ENCODE data around the gene SLC16A7. TPM values are rescaled to one million over a fixed set of nuclear protein-coding genes. Genes with fewer than 3 reads are reported as not detected.

The SLC16A7 gene
- total and polyA plus RNA-seq, 9 of the 15 experiments (the other 6 are each of a cell fraction or from before 2014, with no cell fraction given), result 0.18 TPM; not detected in 8

DNA sequence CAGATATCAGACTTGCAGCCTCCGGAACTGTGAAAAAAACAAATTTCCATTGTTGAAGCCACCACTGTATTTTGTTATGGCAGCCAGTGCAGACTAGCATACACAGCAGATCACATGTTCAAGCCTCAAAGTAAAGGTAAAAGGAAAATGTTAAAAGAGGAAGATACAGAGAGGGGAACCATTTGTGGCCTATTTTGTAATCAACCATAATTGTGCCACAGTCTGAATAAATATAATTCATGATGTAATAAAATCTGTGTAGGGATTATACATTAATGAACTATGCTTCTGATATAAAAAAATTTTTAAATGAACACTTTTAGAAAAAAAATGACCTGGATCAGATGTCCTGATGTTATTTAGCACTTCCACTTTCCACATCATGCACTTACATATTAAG, 79.6 kb downstream of the SLC16A7 start:
- no peak overlapping the region for H3K9ac ChIP-seq (ENCODE audit: insufficient read depth in 1 of 2, low read depth in 2 of 2, low read length in 2 of 2)
- H3K27ac ChIP-seq (ENCODE audit: extremely low read depth, low read depth, low read length), result no peak overlapping the region
- ATAC-seq (no peak), FAIRE-seq (no peak), DNase-seq (ENCODE audit: extremely low read depth in 1 of 4, low spot score in 3 of 4) (no peak)
- no peaks in the 10 kb centered on the region for H3K4me1 ChIP-seq (replicated peaks in 1 of 2; ENCODE audit: control insufficient read depth in 2 of 2, insufficient read depth in 2 of 2, low read length in 2 of 2)
- POLR2A ChIA-PET, result no interaction called here
- TF ChIP-seq LEF1 (IDR thresholded peaks at IDR 0.05) (no peak), PYGO2 (tag; IDR thresholded peaks at IDR 0.05) (no peak)
- TF ChIP-seq, protein P1, sequence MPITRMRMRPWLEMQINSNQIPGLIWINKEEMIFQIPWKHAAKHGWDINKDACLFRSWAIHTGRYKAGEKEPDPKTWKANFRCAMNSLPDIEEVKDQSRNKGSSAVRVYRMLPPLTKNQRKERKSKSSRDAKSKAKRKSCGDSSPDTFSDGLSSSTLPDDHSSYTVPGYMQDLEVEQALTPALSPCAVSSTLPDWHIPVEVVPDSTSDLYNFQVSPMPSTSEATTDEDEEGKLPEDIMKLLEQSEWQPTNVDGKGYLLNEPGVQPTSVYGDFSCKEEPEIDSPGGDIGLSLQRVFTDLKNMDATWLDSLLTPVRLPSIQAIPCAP (CRISPR knock-in tag; IDR thresholded peaks at IDR 0.05; ENCODE audit: borderline replicate concordance), result no peak
- in situ Hi-C loops (cut with MboI), result no loop called here
- no peaks in the 10 kb centered on the region for H3K79me2 ChIP-seq (ENCODE audit: control insufficient read depth, insufficient read depth, low read length)
- no peak overlapping the region for H3K4me3 ChIP-seq
- H3K4me2 ChIP-seq (ENCODE audit: insufficient read depth, low read length), result no peak overlapping the region
- intact Hi-C loops (cut with micrococcal nuclease), result no loop called here
- no peaks in the 10 kb centered on the region for H4K20me1 ChIP-seq (replicated peaks; ENCODE audit: control insufficient read depth, insufficient read depth, low read length)
- no peaks in the 10 kb centered on the region for H3K36me3 ChIP-seq (ENCODE audit: control insufficient read depth, insufficient read depth, low read length)
- no TSS peak for BruUV-seq (replicated peaks)
- CTCF ChIA-PET (ENCODE audit: low intra/inter-chr PET ratio), result no interaction called here
- no peak overlapping the region for H2AFZ ChIP-seq (ENCODE audit: low read depth, low read length)
- WGBS (ENCODE audit: insufficient coverage, low coverage, missing lambda C conversion rate), result 0% methylated on average over 1 of the region's 1 CpG
- H3K9me3 ChIP-seq (replicated peaks; ENCODE audit: control insufficient read depth, insufficient read depth, low read depth, low read length), result no peaks in the 10 kb centered on the region
- no peaks in the 10 kb centered on the region for H3K27me3 ChIP-seq (ENCODE audit: control insufficient read depth in 2 of 2, insufficient read depth in 2 of 2, low read length in 2 of 2)
- no peaks in the 10 kb centered on the region for H3K9me1 ChIP-seq (ENCODE audit: control insufficient read depth, insufficient read depth, low read length)

GRCh38 chr12:59677857-59678256, 82.0 kb downstream of the SLC16A7 start:
- no peak for FAIRE-seq
- TF ChIP-seq ZSCAN32 (CRISPR knock-in tag; IDR thresholded peaks at IDR 0.05) (no peak), CC2D1A (IDR thresholded peaks at IDR 0.05) (no peak), SAP30 (IDR thresholded peaks at IDR 0.05; ENCODE audit: borderline replicate concordance, insufficient read depth, low read depth, low read length, poor library complexity, severe bottlenecking) (no peak), ZNF274 (IDR thresholded peaks at IDR 0.05; ENCODE audit: borderline replicate concordance, low read depth, low read length) (no peak), KHSRP (IDR thresholded peaks at IDR 0.05) (no peak), PURB (CRISPR knock-in tag; IDR thresholded peaks at IDR 0.05; ENCODE audit: low read depth) (no peak), ZNF436 (CRISPR knock-in tag; IDR thresholded peaks at IDR 0.05) (no peak), ZNF311 (CRISPR knock-in tag; IDR thresholded peaks at IDR 0.05) (no peak), CAMTA2 (CRISPR knock-in tag; conservative IDR thresholded peaks at IDR 0.05) (no peak), POU5F1 (IDR thresholded peaks at IDR 0.05; ENCODE audit: borderline replicate concordance, low read depth, low read length, partially characterized antibody) (no peak), ZNF785 (CRISPR knock-in tag; IDR thresholded peaks at IDR 0.05) (no peak), CBX5 (IDR thresholded peaks at IDR 0.05; ENCODE audit: borderline replicate concordance, low read depth) (no peak), DACH1 (IDR thresholded peaks at IDR 0.05; ENCODE audit: partially characterized antibody) (no peak)
- TF ChIP-seq, protein P2, sequence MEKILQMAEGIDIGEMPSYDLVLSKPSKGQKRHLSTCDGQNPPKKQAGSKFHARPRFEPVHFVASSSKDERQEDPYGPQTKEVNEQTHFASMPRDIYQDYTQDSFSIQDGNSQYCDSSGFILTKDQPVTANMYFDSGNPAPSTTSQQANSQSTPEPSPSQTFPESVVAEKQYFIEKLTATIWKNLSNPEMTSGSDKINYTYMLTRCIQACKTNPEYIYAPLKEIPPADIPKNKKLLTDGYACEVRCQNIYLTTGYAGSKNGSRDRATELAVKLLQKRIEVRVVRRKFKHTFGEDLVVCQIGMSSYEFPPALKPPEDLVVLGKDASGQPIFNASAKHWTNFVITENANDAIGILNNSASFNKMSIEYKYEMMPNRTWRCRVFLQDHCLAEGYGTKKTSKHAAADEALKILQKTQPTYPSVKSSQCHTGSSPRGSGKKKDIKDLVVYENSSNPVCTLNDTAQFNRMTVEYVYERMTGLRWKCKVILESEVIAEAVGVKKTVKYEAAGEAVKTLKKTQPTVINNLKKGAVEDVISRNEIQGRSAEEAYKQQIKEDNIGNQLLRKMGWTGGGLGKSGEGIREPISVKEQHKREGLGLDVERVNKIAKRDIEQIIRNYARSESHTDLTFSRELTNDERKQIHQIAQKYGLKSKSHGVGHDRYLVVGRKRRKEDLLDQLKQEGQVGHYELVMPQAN (IDR thresholded peaks at IDR 0.05; ENCODE audit: borderline replicate concordance), result no peak

More at GRCh38 chr12:59677857-59678256, 82.0 kb downstream of the SLC16A7 start:
- Histone ChIP-seq H3K9ac (ENCODE audit: insufficient read depth in 1 of 2, low read depth in 2 of 2, low read length in 2 of 2) (no peak overlapping the region), H3K9me3 (replicated peaks; ENCODE audit: control insufficient read depth, insufficient read depth, low read depth, low read length) (0 out of 2 replicates have a peak, but pooled peaks cover 2% of the 10 kb centered on the region), H3K4me2 (ENCODE audit: insufficient read depth, low read length) (no peak overlapping the region), H3K4me1 (replicated peaks in 1 of 2; ENCODE audit: control insufficient read depth in 2 of 2, insufficient read depth in 2 of 2, low read length in 2 of 2) (no peaks in the 10 kb centered on the region), H4K20me1 (replicated peaks; ENCODE audit: control insufficient read depth, insufficient read depth, low read length) (no peaks in the 10 kb centered on the region), H3K27me3 (ENCODE audit: control insufficient read depth in 2 of 2, insufficient read depth in 2 of 2, low read length in 2 of 2) (no peaks in the 10 kb centered on the region), H3K9me1 (ENCODE audit: control insufficient read depth, insufficient read depth, low read length) (no peaks in the 10 kb centered on the region), H3K27ac (ENCODE audit: extremely low read depth, low read depth, low read length) (no peak overlapping the region), H3K4me3 (no peak overlapping the region), H2AFZ (ENCODE audit: low read depth, low read length) (no peak overlapping the region), H3K36me3 (ENCODE audit: control insufficient read depth, insufficient read depth, low read length) (no peaks in the 10 kb centered on the region), H3K79me2 (ENCODE audit: control insufficient read depth, insufficient read depth, low read length) (no peaks in the 10 kb centered on the region)
- POLR2A ChIA-PET, result no interaction called here
- intact Hi-C loops (cut with micrococcal nuclease), result no loop called here
- ATAC-seq (no peak), DNase-seq (ENCODE audit: extremely low read depth in 1 of 4, low spot score in 3 of 4) (no peak)
- no TSS peak for BruUV-seq (replicated peaks)
- CTCF ChIA-PET (ENCODE audit: low intra/inter-chr PET ratio), result no interaction called here
- in situ Hi-C loops (cut with MboI), result no loop called here
- 0% methylated on average over 3 of the region's 3 CpGs for WGBS (ENCODE audit: insufficient coverage, low coverage, missing lambda C conversion rate)
